Thoracic aorta (tissue), 2 donors: ENCODE results near the gene RSRC1. TPM values are rescaled to one million over a fixed set of nuclear protein-coding genes. Genes with fewer than 3 reads are reported as not detected.

Experiments
- ATAC-seq: fragments of 150-250 bp; one replicate; pipeline ENCODE4 v1.8.0; 2017; ENCODE audit warnings: low read depth; ENCODE audit not compliant: insufficient number of reproducible peaks, low FRiP score
- DNase-seq: peaks from one replicate; pipeline ENCODE4 v3.0.0-alpha.2; 2020; ENCODE audit warnings: low spot score
- H3K27ac ChIP-seq, 2 donors: fragments of 200-600 bp; sonication (generic); 1 replicate in 1 of 2; 2 replicates in 1 of 2; pipeline ENCODE4 v1.5.1; 2016; ENCODE audit warnings: mild to moderate bottlenecking in 2 of 2, moderate library complexity in 2 of 2
- H3K27me3 ChIP-seq: fragments of 200-600 bp; sonication (generic); replicated peaks from 2 replicates; pipeline ENCODE4 v1.6.0; 2016; ENCODE audit warnings: mild to moderate bottlenecking; ENCODE audit not compliant: insufficient read depth
- H3K36me3 ChIP-seq: fragments of 200-600 bp; sonication (generic); one replicate; pipeline ENCODE4 v1.5.1; 2016
- H3K4me1 ChIP-seq, 2 donors: fragments of 200-600 bp; sonication (generic); 1 replicate in 1 of 2; 2 replicates in 1 of 2; pipeline versions ENCODE4 v1.5.1 to v1.6.0; 2016; ENCODE audit warnings: low read depth in 2 of 2, mild to moderate bottlenecking in 1 of 2; ENCODE audit not compliant: control insufficient read depth in 1 of 2
- H3K4me3 ChIP-seq: fragments of 200-600 bp; sonication (generic); 2 replicates; pipeline ENCODE4 v1.5.1; 2016; ENCODE audit warnings: mild to moderate bottlenecking
- H3K9me3 ChIP-seq: fragments of 200-600 bp; sonication (generic); 2 replicates; pipeline ENCODE4 v1.5.1; 2016
- total RNA-seq, 2 donors: library from RNA; depleted of rRNA; stranded (reverse); fragments of >200 nt; gene quantifications; one replicate each; pipeline versions ENCODE4 v1.1.0 to v1.2.3, GENCODE V29; 2016
- TF ChIP-seq, protein P1 (sequence below): fragments of 200-600 bp; sonication (generic); IDR thresholded peaks from one replicate; pipeline ENCODE4 v1.5.1; 2019; ENCODE audit warnings: antibody characterized with exemption

Gene RSRC1
- total RNA-seq, 2 donors from 2014 or later: 26.6 to 39.5 TPM

GRCh38 chr3:158261371-158261991 is 151.6 kb downstream of the RSRC1 start:
- Histone ChIP-seq H3K4me1 (no peaks in the 10 kb centered on the region), H3K36me3 (no peaks in the 10 kb centered on the region), H3K4me3 (no peak overlapping the region), H3K27me3 (no peaks in the 10 kb centered on the region), H3K9me3 (peaks cover 4% of the 10 kb centered on the region), H3K27ac (no peak overlapping the region)
- DNase-seq (no peak), ATAC-seq (no peak)
- TF ChIP-seq, protein P1, sequence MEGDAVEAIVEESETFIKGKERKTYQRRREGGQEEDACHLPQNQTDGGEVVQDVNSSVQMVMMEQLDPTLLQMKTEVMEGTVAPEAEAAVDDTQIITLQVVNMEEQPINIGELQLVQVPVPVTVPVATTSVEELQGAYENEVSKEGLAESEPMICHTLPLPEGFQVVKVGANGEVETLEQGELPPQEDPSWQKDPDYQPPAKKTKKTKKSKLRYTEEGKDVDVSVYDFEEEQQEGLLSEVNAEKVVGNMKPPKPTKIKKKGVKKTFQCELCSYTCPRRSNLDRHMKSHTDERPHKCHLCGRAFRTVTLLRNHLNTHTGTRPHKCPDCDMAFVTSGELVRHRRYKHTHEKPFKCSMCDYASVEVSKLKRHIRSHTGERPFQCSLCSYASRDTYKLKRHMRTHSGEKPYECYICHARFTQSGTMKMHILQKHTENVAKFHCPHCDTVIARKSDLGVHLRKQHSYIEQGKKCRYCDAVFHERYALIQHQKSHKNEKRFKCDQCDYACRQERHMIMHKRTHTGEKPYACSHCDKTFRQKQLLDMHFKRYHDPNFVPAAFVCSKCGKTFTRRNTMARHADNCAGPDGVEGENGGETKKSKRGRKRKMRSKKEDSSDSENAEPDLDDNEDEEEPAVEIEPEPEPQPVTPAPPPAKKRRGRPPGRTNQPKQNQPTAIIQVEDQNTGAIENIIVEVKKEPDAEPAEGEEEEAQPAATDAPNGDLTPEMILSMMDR: no peak

DNA sequence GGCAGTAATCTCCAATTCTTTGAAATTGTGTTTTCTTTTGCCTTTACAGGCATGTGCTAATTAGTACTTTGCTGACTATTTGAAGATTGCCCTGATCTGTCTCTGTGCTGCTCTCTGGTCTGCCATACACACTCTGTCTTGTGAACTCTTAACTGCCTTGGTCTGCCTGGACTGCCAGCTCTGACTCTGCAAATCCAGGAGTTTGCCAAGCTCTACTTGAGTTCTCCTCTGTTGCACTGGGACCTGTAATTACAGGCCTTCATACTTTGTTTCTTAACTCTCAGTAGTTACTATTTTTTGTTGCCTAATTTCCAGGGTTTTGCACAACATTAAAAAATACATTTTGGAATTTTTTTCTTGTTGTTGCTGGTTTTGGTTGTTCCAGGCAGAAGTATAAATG is 155.0 kb downstream of the RSRC1 start:
- no peaks in the 10 kb centered on the region for H3K36me3 ChIP-seq
- no peak overlapping the region for H3K27ac ChIP-seq
- peaks cover 13% of the 10 kb centered on the region for H3K9me3 ChIP-seq
- H3K4me1 ChIP-seq: no peaks in the 10 kb centered on the region
- DNase-seq (no peak), ATAC-seq (no peak)
- no peak overlapping the region for H3K4me3 ChIP-seq
- TF ChIP-seq, protein P1: no peak
- no peaks in the 10 kb centered on the region for H3K27me3 ChIP-seq

GRCh38 chr3:158267015-158267414 is 157.1 kb downstream of the RSRC1 start:
- DNase-seq (no peak), ATAC-seq (no peak)
- H3K36me3 ChIP-seq: no peaks in the 10 kb centered on the region
- H3K4me3 ChIP-seq: no peak overlapping the region
- H3K4me1 ChIP-seq: no peaks in the 10 kb centered on the region
- peaks cover 13% of the 10 kb centered on the region for H3K9me3 ChIP-seq
- TF ChIP-seq, protein P1: no peak
- no peaks in the 10 kb centered on the region for H3K27me3 ChIP-seq
- no peak overlapping the region for H3K27ac ChIP-seq

DNA sequence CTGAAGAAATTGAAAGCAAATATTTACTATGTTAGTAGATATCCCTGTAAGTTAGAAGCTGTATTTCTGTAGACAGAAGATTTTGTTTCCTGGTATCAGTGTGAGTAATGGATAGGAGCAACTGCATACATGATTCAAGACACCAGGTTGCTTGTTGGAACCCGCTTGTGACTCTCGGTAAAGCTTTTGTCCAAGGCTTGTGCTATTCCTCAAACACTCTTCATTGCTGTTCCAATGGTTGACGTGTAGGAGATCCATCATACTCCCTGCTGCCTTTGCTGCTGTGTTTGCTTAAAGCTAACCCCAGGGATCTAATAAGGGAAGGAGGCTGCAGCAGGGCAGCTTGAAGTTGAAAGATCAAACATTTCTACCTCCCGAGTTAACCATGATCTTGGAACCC is 160.1 kb downstream of the RSRC1 start:
- TF ChIP-seq, protein P1: no peak
- H3K36me3 ChIP-seq: no peaks in the 10 kb centered on the region
- no peaks in the 10 kb centered on the region for H3K27me3 ChIP-seq
- no peak overlapping the region for H3K4me3 ChIP-seq
- H3K4me1 ChIP-seq: no peaks in the 10 kb centered on the region
- ATAC-seq: no peak
- DNase-seq: no peak
- peaks cover 13% of the 10 kb centered on the region for H3K9me3 ChIP-seq
- no peak overlapping the region for H3K27ac ChIP-seq

DNA sequence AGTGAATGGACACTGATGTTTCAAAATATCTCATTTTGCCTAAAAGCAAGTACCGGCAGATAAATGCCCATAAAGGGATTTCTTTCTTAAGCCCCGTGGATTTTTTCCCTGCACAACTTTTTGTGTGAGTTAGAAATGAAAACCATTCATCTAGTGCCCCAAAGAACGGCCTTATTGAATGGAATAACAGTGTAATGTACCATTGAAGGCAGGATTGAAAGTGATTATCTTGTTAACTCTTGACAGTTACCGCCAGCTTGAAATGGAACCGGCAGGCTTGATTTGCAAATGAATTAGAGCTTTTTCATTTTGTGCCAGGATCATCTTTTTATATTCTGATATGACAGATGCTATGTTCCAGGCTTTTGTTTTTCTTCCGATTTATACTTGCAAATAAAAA is 162.2 kb downstream of the RSRC1 start:
- no peaks in the 10 kb centered on the region for H3K27me3 ChIP-seq
- no peak for ATAC-seq
- DNase-seq: no peak
- no peaks in the 10 kb centered on the region for H3K4me1 ChIP-seq
- H3K9me3 ChIP-seq: peaks cover 3% of the 10 kb centered on the region
- no peaks in the 10 kb centered on the region for H3K36me3 ChIP-seq
- TF ChIP-seq, protein P1: no peak
- H3K4me3 ChIP-seq: no peak overlapping the region
- H3K27ac ChIP-seq: no peak overlapping the region
